ENCODE results near the gene ZBTB20.

Gene ZBTB20

GRCh38 chr3:114313426-114313825 lies 833.7 kb downstream of the ZBTB20 start:
- H3K4me3 ChIP-seq (replicated peaks; ENCODE audit: insufficient read depth, low read length) = no peak overlapping the region
- TF ChIP-seq SPI1 (IDR thresholded peaks at IDR 0.05; ENCODE audit: borderline replicate concordance, low read depth) (no peak), CTCF (IDR thresholded peaks at IDR 0.05; ENCODE audit: insufficient read depth, low read length) (no peak), POLR2AphosphoS5 (IDR thresholded peaks at IDR 0.05; ENCODE audit: low read depth) (no peak), REST (IDR thresholded peaks at IDR 0.05; ENCODE audit: insufficient replicate concordance, low read depth) (no peak), GABPA (IDR thresholded peaks at IDR 0.05; ENCODE audit: low read depth) (no peak)
- DNase-seq (ENCODE audit: low read depth in 1 of 2, low spot score in 1 of 2) = no peak
- H3K27me3 ChIP-seq (ENCODE audit: insufficient read depth, poor library complexity, severe bottlenecking) = no peaks in the 10 kb centered on the region
- H3K27ac ChIP-seq (replicated peaks) = no peak overlapping the region

GRCh38 chr3:114310695-114311094 lies 836.4 kb downstream of the ZBTB20 start:
- Histone ChIP-seq H3K4me3 (replicated peaks; ENCODE audit: insufficient read depth, low read length) (no peak overlapping the region), H3K27ac (replicated peaks) (no peak overlapping the region), H3K27me3 (ENCODE audit: insufficient read depth, poor library complexity, severe bottlenecking) (no peaks in the 10 kb centered on the region)
- no peak for DNase-seq (ENCODE audit: low read depth in 1 of 2, low spot score in 1 of 2)
- TF ChIP-seq SPI1 (IDR thresholded peaks at IDR 0.05; ENCODE audit: borderline replicate concordance, low read depth) = no peak
- no peak for TF ChIP-seq CTCF (IDR thresholded peaks at IDR 0.05; ENCODE audit: insufficient read depth, low read length)
- no peak for TF ChIP-seq REST (IDR thresholded peaks at IDR 0.05; ENCODE audit: insufficient replicate concordance, low read depth)
- TF ChIP-seq GABPA (IDR thresholded peaks at IDR 0.05; ENCODE audit: low read depth) = no peak
- no peak for TF ChIP-seq POLR2AphosphoS5 (IDR thresholded peaks at IDR 0.05; ENCODE audit: low read depth)

- Histone ChIP-seq H3K27me3 (ENCODE audit: insufficient read depth, poor library complexity, severe bottlenecking) (no peaks in the 10 kb centered on the region), H3K27ac (replicated peaks) (no peak overlapping the region), H3K4me3 (replicated peaks; ENCODE audit: insufficient read depth, low read length) (no peak overlapping the region)
- DNase-seq (ENCODE audit: low read depth in 1 of 2, low spot score in 1 of 2) = no peak
- TF ChIP-seq REST (IDR thresholded peaks at IDR 0.05; ENCODE audit: insufficient replicate concordance, low read depth) (no peak), SPI1 (IDR thresholded peaks at IDR 0.05; ENCODE audit: borderline replicate concordance, low read depth) (no peak), POLR2AphosphoS5 (IDR thresholded peaks at IDR 0.05; ENCODE audit: low read depth) (no peak), GABPA (IDR thresholded peaks at IDR 0.05; ENCODE audit: low read depth) (no peak), CTCF (IDR thresholded peaks at IDR 0.05; ENCODE audit: insufficient read depth, low read length) (no peak)
Observed at GRCh38 chr3:114308830-114309229, 838.3 kb downstream of the ZBTB20 start.
